HL-60 (cell line): ENCODE measurements around the gene EVA1C.
"Not testable (repeated sequence)": the region's sequence is repeated elsewhere in the genome, so short reads cannot be mapped to it uniquely, and the experiment has no call there.

Experiments
- CTCF ChIP-seq: IDR thresholded peaks from one replicate; pipeline ENCODE4 v1.5.1; 2011; ENCODE audit warnings: low read length, control low read depth, inconsistent platforms; ENCODE audit not compliant: insufficient read depth
- POLR2AphosphoS5 ChIP-seq: IDR thresholded peaks from 2 replicates; pipeline ENCODE4 v1.6.1; 2012; ENCODE audit warnings: low read depth

GRCh38 chr21:32452191-32452590, 39.7 kb downstream of the EVA1C start:
- TF ChIP-seq POLR2AphosphoS5, CTCF: not testable (repeated sequence)
